Adrenal gland (tissue), 5 donors: ENCODE measurements around the gene BRAP.

Experiments used
- CTCF ChIP-seq, 6 experiments: fragments of 450-650 bp in 4 of 6; fragments of 200-600 bp in 2 of 6; sonication (generic) in 1 of 6; IDR thresholded peaks; 1 replicate in 5 of 6; 2 replicates in 1 of 6; pipeline versions ENCODE4 v1.5.1 to v1.8.0; 2016 to 2021; ENCODE audit warnings: antibody characterized with exemption in 6 of 6, mild to moderate bottlenecking in 2 of 6, moderate library complexity in 1 of 6
- POLR2A ChIP-seq, 2 donors: fragments of 450-650 bp; IDR thresholded peaks; one replicate each; pipeline ENCODE4 v1.6.1; 2017; ENCODE audit warnings: antibody characterized with exemption in 2 of 2, mild to moderate bottlenecking in 2 of 2, moderate library complexity in 1 of 2
- donor health status: DM: no; HTN: no; CAD: no.

GRCh38 chr12:111715279-111715678, 29.5 kb upstream of the BRAP start:
- TF ChIP-seq POLR2A (IDR thresholded peaks at IDR 0.05) (no peak), CTCF (IDR thresholded peaks at IDR 0.05) (no peak)
